Pons (tissue), 1 donor: ENCODE results near the gene ZNF407.
A peak's percentile ranks its signal among the peaks of the same experiment; 100 is the strongest.

Experiments
- DNase-seq: peaks from one replicate; pipeline ENCODE4 v3.0.0-alpha.2; 2016; ENCODE audit warnings: low spot score

The ZNF407 gene

GRCh38 chr18:74669136-74669798 is 71.6 kb downstream of the ZNF407 start:
- DNase-seq, result no peak

DNA sequence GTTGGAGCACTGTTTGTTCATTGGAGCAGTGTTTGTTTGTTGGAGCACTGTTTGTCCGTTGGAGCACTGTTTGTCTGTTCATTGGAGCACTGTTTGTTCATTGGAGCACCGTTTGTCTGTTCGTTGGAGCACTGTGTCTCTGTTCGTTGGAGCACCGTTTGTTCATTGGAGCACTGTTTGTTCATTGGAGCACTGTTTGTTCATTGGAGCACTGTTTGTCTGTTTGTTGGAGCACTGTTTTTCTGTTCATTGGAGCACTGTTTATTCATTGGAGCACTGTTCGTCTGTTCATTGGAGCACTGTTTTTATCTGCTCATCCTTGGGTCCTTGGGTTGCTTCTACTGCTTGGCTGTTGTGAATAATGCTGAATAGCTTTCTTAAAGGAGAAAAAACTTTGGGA is 74.7 kb downstream of the ZNF407 start:
- DNase-seq, result no peak

DNA sequence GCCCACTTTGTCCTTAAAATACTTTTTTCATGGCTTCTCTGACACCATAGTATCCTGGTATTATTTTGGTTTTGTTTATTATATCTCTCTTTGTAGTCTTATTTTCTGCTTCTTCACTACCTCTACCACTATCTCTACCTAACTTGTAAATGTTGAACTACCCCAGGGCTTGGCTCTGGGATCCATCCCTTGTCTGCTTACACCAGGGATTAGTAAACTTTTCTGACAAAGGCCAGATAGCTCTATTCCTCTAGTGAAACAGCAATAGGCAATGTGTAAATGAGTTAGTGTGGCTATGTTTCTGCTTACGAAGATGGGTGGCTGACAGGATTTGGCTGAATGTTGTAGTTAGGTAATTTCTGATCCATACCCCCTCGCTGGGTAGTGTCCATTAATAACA is 76.8 kb downstream of the ZNF407 start:
- DNase-seq, result no peak

GRCh38 chr18:74679006-74679678 is 81.5 kb downstream of the ZNF407 start:
- no peak for DNase-seq

- DNase-seq, result no peak
Measured at GRCh38 chr18:74679679-74680076, 82.0 kb downstream of the ZNF407 start.

DNA sequence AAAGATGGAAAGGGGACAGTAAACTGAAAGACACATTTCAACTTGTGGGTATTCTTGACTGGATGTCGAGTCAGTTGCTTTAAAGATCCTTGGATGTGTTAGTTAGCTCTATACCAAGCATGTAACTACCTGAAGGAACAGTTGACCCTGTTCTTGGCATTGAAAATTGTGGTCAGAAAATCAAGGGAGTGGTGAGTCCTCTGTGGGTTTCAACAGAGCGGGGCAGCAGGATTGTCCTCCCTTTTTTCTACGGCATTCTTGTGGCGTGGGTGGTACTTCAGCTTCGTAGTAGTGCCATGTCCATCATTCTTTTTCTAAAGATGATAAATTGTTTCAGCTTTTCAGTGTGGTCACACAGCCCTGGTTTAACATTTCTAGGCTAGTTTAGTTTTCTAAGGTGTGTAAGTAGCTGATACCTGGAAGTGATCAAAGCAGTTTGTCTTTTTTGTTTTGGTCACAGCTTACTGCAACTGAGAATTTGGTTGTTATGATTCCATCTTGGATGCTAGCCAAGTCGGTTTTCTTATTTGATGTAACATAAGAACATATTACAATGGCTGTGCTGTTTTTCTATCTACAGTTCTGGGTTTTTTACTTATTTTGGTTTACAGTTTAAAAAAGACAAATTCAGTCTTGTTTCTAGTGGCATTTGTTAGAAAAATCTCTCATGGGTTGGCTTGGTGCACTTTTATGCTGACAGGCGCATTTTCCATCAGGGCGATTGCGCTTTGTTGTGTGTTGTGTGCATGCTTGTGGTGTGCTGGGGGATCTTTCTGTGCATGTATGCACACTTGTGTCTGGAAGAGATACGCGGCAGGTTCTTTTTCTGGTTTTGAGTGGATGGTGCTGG is 84.7 kb downstream of the ZNF407 start:
- no peak for DNase-seq

- no peak for DNase-seq
Measured at GRCh38 chr18:74682991-74683297, 85.3 kb downstream of the ZNF407 start.

GRCh38 chr18:74683573-74683972 is 85.9 kb downstream of the ZNF407 start:
- DNase-seq, result no peak

DNA sequence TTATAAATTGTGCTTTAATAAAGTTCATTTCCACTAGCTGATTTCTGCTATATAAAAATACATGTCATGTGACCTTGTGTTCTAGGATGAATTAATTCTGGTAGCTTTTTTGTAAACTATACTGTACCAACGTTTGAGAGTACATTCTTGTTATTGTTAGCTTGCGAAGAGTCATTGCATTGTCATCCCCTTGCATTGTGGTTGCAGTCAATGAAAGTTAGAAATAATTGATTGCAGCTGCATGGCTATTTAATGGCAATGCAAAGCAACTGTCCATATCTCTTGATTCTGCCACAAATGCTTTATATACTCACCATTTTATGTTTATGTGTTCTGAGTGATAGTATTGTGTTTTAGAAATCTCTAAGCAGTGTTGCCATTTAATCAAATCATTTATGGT is 91.6 kb downstream of the ZNF407 start:
- DNase-seq, result no peak

- no peak for DNase-seq
Measured at GRCh38 chr18:74692367-74693013, 94.8 kb downstream of the ZNF407 start.

GRCh38 chr18:74694436-74694835 is 96.8 kb downstream of the ZNF407 start:
- no peak for DNase-seq

GRCh38 chr18:74695170-74695569 is 97.5 kb downstream of the ZNF407 start:
- DNase-seq, result no peak

GRCh38 chr18:74698881-74699280 is 101.2 kb downstream of the ZNF407 start:
- DNase-seq, result no peak

GRCh38 chr18:74699455-74699854 is 101.8 kb downstream of the ZNF407 start:
- no peak for DNase-seq

- no peak for DNase-seq
Measured at GRCh38 chr18:74702950-74703349, 105.3 kb downstream of the ZNF407 start.

DNA sequence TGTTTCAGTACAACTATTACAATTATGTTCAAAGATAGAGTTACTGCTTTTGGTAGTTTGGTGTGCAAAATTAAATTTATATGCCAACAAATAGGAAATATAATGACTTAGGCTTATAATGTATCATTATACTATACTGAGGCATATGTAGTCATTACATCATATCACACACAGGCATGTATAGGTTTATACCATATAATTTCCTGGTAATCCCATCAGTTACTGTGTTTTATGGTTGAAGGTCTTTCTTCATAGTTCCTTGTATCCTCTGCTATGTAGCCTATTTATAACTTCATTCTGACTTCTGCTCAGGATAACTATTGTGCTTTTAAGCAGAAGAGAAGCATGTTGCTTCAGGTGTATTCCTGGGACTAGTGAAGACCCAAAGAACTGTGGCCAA is 110.5 kb downstream of the ZNF407 start:
- DNase-seq, result no peak

GRCh38 chr18:74709452-74709851 is 111.8 kb downstream of the ZNF407 start:
- no peak for DNase-seq

- no peak for DNase-seq
Measured at GRCh38 chr18:74714120-74714519, 116.5 kb downstream of the ZNF407 start.

- DNase-seq, result no peak
Measured at GRCh38 chr18:74714791-74715190, 117.1 kb downstream of the ZNF407 start.

- peak; percentile 85 for DNase-seq
Measured at GRCh38 chr18:74715306-74715705, 117.6 kb downstream of the ZNF407 start.

DNA sequence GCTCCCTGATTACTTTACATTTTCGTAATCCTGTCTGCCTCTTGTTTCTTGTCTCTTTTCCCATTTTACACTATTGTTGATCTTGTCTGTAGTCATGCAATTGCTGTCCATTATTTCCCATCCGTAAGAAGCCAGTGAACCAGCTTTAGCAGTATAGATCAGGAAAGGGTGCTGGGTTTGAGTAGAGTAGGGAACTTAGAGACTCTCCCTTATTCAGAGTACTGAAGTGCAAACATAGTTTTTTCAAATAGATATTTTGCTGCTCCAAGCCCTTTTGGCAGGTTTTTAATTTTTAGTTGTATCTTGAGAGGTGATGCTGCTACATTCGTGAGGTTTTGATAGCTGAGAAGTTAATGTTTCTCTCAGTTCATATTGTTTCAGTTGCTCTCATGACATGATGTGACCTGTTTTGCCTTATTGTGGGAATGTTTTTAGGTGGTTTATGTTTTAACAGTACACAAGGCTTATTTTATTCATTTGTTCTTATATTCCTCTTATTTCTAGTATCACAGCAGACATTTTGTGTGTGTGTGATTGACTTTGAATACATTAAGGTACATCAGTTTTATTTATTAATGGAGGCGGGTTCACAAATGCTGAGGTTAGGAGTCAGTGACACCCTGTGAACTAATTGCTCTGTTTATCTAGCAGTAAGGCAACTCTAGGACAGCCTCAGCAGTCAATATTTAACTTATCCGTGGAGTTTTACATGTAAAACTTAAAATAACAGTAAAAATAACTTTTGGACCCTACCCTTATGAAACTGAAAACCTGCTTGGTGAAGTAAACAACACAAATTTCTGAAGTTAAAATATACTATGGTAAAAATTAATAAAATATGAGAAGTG is 118.4 kb downstream of the ZNF407 start:
- DNase-seq, result peak; percentile 16

DNA sequence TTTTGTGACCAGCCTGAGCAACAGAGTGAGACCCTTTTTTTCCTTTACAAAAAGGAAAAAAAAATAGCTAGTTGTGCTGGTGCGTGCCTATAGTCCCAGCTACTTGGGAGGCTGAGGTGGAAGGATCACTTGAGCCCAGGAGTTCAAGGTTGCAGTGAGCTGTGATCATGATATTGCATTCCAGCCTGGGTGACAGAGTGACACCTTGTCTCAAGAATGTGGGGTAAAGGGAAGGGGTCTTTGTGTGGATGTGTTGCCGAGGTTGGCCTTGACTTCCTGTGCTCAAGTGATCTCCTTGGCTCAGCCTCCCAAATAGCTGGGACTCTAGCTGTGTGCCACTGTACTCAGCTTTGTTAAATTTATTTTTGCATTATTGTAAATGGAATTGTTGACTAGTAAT is 120.6 kb downstream of the ZNF407 start:
- no peak for DNase-seq
